HPDE6-E6E7 (cell line): ENCODE data around the gene AOC1.

Experiments used
- DNase-seq: peaks from one replicate; pipeline ENCODE4 v3.0.0; 2011; ENCODE audit warnings: missing footprints; ENCODE audit errors: extremely low spot score

AOC1 gene

DNA sequence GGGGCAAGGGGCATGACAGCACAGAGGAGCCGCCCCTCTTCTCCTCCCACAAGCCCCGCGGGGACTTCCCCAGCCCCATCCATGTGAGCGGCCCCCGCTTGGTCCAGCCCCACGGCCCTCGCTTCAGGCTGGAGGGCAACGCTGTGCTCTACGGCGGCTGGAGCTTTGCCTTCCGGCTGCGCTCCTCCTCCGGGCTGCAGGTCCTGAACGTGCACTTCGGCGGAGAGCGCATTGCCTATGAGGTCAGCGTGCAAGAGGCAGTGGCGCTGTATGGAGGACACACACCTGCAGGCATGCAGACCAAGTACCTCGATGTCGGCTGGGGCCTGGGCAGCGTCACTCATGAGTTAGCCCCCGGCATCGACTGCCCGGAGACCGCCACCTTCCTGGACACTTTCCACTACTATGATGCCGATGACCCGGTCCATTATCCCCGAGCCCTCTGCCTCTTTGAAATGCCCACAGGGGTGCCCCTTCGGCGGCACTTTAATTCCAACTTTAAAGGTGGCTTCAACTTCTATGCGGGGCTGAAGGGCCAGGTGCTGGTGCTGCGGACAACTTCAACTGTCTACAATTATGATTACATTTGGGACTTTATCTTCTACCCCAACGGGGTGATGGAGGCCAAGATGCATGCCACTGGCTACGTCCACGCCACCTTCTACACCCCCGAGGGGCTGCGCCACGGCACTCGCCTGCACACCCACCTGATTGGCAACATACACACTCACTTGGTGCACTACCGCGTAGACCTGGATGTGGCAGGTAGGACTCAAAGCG is 5.1 kb downstream of the AOC1 start:
- DNase-seq = no peak

DNA sequence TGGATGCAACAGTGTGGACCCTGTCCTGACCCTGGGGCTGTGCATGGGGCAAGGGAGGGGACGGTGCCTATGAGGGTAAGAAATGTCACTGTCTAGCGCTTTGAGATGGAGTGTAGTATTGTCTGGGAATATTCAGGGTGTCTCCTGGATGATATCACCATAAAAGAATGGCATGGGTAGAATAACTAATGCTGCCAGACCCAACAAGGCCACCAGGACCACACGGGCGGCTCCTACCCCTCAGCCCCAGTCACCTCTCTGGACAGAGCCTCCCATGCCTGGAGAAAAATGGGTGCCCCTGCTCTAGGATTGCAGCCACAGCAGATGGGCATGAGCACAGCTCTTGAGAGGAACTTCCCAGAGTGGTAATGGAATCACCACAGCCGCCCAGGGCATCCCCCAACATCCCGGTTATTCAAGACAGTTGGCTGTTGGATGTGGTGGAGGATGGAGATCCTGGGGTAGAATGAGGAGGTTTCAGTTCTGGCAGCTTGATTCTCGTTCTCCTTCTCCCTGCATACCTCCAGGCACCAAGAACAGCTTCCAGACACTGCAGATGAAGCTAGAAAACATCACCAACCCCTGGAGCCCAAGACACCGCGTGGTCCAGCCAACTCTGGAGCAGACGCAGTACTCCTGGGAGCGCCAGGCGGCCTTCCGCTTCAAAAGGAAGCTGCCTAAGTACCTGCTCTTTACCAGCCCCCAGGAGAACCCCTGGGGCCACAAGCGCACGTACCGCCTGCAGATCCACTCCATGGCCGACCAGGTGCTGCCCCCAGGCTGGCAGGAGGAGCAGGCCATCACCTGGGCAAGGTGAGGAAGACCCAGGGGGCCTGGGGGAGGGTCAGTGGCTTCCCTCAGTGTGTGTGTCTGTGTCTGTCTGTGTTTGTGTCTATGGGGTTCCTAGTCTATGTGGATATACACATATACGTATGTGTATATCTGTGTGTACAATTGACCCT is 6.2 kb downstream of the AOC1 start:
- DNase-seq = no peak

- no peak for DNase-seq
Observed at GRCh38 chr7:150860291-150860977, 8.1 kb downstream of the AOC1 start.

DNA sequence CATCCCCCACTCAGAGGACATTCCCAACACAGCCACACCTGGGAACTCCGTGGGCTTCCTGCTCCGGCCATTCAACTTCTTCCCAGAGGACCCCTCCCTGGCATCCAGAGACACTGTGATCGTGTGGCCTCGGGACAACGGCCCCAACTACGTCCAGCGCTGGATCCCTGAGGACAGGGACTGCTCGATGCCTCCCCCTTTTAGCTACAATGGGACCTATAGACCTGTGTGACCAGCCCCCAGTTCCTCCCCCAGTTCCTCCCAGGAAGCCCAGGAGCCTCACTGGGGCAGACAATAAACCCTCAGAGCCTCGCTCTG is 8.6 kb downstream of the AOC1 start:
- DNase-seq = no peak

DNA sequence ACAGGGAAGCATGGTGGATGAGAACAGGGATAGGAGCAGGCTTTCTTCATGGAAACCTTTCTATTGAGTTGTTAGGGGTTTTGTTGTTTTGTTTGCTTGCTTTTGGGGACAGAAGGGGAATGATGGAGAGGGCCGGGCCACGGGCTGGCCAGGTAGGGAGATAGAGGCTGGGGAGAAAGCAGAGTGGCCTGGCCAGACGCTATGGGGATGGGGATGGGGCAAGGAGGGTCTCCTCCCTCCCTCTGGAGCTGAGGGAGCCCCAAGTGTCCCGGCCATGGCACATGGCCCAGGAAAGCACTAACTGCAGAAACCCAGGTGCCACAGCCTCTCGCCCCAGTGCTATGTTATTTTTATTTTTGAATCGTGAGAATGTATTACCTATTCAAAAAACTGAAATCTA is 10.0 kb downstream of the AOC1 start:
- no peak for DNase-seq

- DNase-seq = no peak
Observed at GRCh38 chr7:150863946-150864345, 11.6 kb downstream of the AOC1 start.

DNA sequence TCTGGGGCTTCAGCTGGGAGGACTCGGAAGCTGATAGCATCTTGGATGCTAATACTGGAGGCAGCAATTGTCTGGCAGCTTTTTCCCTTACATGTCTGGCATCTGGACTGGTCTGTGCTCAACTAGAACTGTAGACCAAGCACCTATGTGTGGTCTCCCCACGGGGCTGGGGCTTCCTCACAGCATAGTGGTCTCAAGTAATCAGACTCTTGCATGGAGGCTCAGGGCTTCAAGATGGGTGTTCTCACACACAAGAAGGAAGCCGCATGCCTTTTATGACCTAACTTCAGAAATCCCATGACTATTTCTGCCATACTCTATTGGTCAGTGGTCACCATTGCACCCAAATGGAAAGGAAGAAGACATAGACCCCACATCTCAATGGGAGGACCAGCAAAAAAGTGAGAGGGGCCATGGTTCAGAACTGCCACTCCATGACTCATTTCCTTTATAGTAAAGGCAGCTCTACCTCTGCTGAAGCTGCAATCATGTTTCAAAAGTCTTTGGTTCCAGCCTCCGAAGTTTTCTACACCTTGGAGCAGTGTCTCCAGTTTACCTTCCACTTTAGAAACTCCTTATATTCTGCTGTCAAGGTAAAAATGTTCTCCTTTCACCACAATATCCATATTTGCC is 14.7 kb downstream of the AOC1 start:
- no peak for DNase-seq

DNA sequence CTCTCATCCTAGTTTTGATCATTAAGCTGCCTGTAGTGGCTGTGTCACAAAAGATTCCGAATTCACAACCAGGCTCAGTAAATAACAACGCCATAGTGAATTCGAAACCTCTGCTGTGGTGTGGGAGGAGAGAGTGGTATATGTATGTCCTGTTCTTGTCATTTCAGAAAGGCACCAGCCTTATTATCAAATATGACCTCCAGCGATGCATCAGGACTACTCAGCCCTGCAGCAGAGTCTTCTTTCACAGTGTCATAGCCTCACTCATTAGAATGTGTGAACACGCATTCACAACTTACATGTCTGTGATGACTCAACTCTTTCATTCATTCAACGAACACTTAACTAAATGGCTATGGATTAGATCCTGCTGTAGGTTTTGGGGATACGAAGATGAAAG is 15.3 kb downstream of the AOC1 start:
- DNase-seq = no peak

DNA sequence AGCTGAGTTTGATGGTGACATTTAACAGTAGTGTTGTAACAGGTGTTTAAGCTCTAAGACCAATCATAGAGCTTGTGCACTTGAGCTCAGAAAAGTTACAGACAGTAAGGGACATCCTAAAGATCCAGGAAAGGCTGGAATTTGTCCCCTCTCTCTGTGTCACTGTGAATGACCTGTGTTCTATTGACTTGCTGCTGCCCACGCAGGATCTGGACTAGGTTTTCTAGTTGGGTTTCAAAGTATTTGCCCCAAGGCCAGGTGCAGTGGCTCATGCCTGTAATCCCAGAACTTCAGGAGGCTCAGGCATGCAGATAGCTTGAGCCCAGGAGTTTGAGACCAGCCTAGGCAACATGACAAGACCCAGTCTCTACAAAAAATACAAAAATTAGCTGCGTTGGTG is 17.1 kb downstream of the AOC1 start:
- DNase-seq = no peak

- DNase-seq = no peak
Observed at GRCh38 chr7:150871601-150872000, 19.3 kb downstream of the AOC1 start.

DNA sequence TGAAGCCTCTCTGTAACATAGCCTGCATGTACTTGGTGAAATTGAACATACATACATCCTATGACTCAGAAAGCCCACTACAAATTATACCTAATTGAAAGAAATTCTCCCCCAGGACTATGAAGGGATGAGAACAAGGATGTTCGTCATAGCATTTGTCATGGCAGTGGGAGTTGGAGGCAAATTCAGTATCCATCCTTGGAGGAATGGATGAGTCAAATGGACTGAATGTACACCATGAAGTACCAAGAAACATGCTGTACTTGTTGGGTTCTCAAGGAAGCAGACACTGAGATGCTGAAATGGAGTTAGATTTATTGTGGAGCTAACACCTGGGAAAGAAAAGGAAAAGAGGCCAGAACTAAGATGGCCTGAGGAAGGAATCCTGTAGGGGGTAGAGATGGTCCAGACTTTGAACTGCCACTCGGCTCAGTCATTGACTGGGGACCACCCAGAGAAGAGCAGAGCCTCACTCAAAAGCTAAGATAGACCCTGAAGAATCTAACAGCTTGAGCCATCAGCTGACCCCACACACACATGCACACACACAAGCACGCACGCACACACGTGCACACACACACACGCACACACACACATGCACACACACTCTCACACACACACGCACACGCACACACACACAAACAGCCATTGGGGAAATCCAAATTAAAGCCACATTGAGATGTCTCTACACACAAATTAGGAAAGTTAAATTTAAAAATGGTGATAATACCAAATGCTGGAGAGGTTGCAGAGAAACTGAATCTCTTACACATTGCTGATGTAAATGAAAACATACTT is 22.3 kb downstream of the AOC1 start:
- no peak for DNase-seq

DNA sequence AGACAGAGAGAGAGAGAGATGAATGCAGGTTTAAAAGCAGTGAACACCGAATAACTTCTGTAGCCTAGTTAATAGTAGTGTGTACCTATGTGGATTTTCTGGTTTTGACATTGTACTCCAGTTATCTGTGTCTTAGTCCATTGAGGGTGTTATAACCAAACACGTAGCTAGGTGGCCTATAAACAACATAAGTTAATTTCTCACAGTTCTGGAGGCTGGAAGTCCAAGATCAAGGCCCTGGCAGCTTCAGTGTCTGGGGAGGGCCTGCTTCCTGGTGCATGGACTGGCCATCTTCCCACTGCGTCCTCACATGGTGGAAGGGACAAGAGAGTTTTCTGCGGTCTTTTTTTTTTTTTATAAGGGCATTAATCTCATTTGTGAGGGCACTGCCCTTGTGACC is 23.5 kb downstream of the AOC1 start:
- no peak for DNase-seq

DNA sequence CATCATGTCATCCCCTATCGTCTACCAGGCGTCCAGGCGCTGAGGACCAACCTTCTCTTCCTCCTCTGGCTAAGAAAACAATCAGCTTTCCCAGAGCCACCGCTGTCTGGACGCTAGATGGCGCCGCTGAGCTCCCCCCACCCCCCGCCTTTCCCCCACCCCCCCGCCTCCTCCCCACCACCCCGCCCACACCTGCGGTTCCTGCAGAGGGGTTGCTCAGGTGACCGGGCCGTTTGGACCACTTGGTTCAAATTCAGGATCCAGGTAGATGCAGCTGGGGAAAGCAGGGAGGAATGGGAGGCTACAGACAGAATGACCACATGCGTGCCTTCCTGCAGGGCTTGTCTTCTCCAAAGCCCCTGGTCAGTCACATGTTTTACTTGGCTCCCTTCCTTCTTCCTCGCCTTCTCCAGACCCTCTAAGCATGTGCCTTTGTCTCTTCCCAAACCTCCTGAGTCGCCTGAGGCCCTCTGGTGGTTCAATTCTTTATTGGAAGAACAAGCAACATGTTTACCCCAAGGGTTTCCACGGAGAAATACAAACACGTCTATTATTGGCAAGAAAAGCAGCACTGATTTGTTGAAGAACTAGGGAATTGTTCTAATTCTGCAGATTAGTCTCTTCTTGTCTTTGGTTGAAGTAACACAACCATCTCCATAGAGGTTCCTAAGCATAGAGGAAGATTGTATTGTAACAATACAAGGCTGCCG is 24.7 kb downstream of the AOC1 start:
- peak; percentile 61 for DNase-seq

DNA sequence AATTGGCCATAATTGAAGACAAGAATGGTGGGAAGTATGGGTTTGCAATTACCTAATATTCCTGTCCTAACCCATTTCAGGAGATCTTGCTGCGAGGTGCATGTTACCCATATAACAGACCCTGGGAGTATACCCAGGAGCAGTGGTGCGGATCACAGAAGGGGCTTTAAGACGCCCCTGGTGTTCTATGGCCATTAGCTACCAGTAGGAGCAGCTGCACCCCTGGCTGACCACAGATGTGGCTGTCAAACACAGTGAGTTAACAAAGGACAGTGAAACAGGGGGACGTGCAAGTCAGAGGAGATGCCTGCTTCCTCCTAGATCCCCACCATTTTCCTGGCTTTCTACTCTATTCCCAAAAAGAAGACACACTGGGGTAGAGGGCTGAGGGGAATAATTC is 25.2 kb downstream of the AOC1 start:
- DNase-seq = no peak

- DNase-seq = no peak
Observed at GRCh38 chr7:150879345-150879744, 27.0 kb downstream of the AOC1 start.

GRCh38 chr7:150881189-150881588 is 28.9 kb downstream of the AOC1 start:
- DNase-seq = no peak

DNA sequence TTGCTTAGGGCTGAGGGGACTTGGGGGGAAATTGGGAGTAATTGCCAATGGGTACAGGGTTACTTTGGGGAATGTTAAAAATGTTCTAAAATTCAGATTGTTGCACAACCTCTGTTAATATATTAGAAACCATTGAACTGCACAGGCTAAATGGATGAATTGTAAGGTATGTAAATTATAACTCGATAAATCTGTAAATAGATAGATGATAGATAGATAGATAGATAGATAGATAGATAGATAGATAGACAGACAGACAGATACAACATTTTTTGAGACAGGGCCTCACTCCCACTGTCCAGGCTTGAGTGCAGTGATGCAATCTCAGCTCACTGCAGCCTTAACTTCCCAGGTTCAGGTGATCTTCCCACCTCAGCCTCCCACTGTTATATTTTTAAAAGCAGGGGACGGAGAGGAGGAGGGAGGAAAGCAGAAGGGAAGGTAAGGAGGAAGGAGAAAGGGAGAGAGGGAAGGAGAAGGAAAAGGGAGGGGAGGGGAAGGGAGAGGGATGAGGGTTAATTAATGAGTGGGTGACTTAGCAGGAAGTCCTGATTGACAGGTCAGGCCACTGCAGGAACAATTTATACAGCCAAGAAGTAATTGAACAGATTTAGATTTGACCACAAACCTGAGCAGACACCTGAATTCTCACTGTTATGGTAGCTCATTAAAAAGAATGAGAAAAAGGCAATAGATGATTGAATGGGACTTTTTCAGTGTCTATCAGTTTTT is 38.7 kb downstream of the AOC1 start:
- no peak for DNase-seq

- DNase-seq = no peak
Observed at GRCh38 chr7:150891740-150892139, 39.4 kb downstream of the AOC1 start.

DNA sequence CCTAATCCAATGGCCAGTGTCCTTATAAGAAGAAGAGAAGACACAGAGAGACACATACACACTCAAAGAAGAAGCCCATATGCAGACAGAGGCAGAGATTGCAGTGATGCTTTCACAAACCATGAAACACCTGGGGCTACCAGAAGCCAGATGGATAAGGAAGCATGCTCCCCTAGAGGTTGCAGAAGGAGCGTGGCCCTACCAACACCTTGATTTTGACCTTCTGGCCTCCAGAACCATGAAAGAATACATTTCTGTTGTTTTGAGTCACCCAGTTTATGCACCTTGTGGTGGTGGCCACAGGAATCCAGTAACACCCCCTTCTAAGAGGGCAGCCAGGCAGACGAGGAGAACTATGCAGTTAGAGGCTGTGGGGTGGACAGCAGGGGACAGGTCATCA is 43.5 kb downstream of the AOC1 start:
- DNase-seq = no peak
